Fibroblast of the aortic adventitia (primary cell): ENCODE data around the gene EPHA4. TPM values are rescaled to one million over a fixed set of nuclear protein-coding genes. Genes with fewer than 3 reads are reported as not detected.

Experiments
- DNase-seq: peaks from one replicate; pipeline ENCODE4 v3.0.0-alpha.2; 2010; ENCODE audit warnings: low read depth
- H3K4me3 ChIP-seq: 2 replicates; pipeline ENCODE4 v1.5.1; 2011; ENCODE audit warnings: low read depth, mild to moderate bottlenecking, control low read depth, low read length, moderate library complexity
- CTCF ChIP-seq: IDR thresholded peaks from 2 replicates; pipeline ENCODE4 v1.5.1; 2011; ENCODE audit warnings: mild to moderate bottlenecking, low read length, control low read depth, inconsistent platforms; ENCODE audit not compliant: insufficient read depth
- total RNA-seq: library from RNA; depleted of rRNA; stranded (reverse); fragments of >200 nt; gene quantifications from 2 replicates; pipeline ENCODE4 v1.2.3, GENCODE V29; 2012; ENCODE audit warnings: low replicate concordance

EPHA4 gene
- total RNA-seq, 1 donor, result 13.9 TPM

DNA sequence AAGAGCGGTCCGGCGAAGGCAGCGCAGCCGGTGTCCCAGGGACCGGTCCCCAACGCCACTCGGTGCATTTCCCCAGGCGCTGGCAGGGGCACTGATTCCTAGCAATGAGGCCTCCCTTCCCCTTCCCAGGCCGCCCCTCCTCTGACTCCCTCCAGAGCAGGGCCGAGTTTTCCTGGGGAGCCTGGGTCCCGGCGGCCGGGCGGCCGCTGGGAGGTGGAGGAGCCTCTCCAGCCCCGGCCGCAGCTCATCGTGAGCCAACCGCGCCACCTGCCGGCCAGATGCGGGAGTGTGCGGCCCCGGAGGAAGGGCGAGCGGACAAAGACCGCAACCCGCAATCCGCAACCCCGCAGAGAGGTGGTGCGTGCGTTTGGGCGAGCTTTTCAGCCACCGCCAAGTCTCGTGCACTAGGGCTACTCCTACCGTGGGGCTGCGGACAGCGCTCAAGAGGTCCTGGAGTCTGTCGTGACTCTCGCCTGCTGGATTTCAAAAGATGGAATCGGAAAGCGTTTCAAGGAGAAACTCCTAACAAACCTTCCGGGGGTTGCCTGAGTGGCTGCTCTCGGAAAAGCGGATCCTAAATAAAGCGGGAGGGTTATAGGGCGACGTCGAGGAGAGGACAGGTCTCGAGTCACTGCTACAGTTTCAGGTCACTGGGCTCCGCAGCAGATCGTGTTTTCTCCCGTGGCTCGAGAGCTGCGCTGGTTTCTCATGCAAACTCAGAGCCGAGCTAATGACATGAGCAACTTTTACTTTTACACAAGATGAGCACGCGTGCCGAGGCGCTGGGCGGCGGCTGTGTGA is 1.5 kb upstream of the EPHA4 start:
- peak; percentile 91 for TF ChIP-seq CTCF
- H3K4me3 ChIP-seq, result peak overlapping the region; percentile 88
- DNase-seq, result peak; percentile 70

- DNase-seq, result peak; percentile 51
- TF ChIP-seq CTCF, result no peak
- H3K4me3 ChIP-seq, result peak overlapping the region; percentile 88
These were observed 821 bp upstream of the EPHA4 start for GRCh38 chr2:221572821-221573429.

DNA sequence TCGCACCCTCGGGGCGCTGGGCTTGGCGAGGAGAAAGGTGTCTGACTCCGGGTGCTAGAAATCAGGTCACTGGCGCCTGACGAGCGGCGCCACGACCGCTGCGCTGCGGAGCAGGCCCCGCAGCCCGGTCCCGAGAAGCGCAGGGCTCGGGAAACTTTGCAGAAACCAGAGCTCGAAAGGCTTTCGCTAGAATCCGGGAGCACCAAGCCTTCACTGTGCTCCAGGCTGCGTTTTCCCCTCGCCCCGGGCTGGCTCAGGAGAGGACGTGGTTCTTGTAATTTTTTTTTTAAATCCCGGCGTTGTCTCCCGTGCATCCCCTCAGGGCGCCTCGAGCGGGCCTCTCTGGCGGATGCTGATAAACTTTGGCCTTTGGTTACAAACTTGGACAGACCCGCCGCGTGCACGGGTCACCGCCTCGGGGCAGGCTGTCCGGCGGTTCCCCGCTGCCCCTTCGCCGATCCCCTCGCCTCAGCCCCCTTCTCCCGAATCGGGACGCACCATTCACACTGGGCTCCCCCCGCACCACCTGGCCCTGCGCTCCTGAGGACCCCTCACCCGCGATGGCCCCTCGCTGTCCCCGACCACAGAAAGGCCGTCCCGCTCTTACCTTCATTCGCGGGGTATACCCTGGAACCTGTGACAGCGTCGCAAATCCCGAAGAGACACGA is 419 bp downstream of the EPHA4 start:
- peak overlapping the region; percentile 89 for H3K4me3 ChIP-seq
- DNase-seq, result peak; percentile 46
- no peak for TF ChIP-seq CTCF

GRCh38 chr2:221571025-221571550 is 1.0 kb downstream of the EPHA4 start:
- peak overlapping the region; percentile 89 for H3K4me3 ChIP-seq
- DNase-seq, result peak; percentile 20
- no peak for TF ChIP-seq CTCF

DNA sequence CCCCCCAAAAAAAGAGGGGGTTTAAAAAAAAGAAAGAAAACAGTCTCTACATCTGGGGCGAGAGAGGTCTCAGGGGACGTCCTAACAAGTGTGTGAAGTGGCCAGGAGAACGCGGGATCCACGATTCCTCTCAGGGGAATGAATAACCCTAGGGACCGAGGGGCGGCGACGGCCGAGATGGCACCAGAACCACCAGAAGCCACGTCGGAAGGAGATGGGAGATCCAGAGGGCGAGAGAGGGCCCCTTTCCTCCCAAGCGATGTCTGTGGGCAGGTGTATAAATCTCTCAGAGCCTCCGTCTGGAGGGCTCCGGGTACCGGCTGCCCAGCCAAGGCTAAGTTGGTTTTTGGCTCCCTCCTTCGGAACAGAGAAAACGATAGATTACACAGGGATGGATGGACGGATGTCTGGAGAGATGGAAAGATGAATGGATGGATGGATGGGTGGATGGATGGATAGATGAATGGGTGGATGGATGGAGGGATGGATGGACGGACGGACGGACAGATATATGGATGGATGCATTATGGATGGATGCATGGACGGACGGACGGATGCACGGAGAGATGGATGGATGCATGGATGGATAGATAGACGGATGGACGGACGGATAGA is 1.7 kb downstream of the EPHA4 start:
- H3K4me3 ChIP-seq, result peak overlapping the region; percentile 89
- no peak for TF ChIP-seq CTCF
- DNase-seq, result peak; percentile 8

GRCh38 chr2:221569871-221570270 is 2.2 kb downstream of the EPHA4 start:
- DNase-seq, result no peak
- H3K4me3 ChIP-seq, result no peak overlapping the region
- no peak for TF ChIP-seq CTCF
